Liver (tissue), 3 donors: ENCODE measurements around the gene TNFRSF6B.

Source experiments
- CTCF ChIP-seq: fragments of 150-350 bp; IDR thresholded peaks from 2 replicates; pipeline ENCODE4 v1.5.1; 2017; ENCODE audit warnings: improper control_type of control experiment, low read depth, low read length; ENCODE audit not compliant: missing input control
- RXRA ChIP-seq, 2 donors: IDR thresholded peaks; 2 replicates each; pipeline ENCODE4 v1.6.1; 2017 to 2018; ENCODE audit warnings: antibody characterized with exemption in 2 of 2, mild to moderate bottlenecking in 1 of 2
- donor health status: healthy.
- donor health status: healthy.

- TF ChIP-seq CTCF (no peak), RXRA (IDR thresholded peaks at IDR 0.05) (peak; percentile 79 to 83)
Observed at GRCh38 chr20:63734946-63735858, 38.8 kb downstream of the TNFRSF6B start.
